HL-60 (cell line): ENCODE measurements around the gene FARP1.

Source experiments
- DNase-seq, 2 experiments: peaks; one replicate each; pipeline ENCODE4 v3.0.0-alpha.2; 2010 to 2020; ENCODE audit warnings: low read depth in 1 of 2, low spot score in 1 of 2
- H3K27ac ChIP-seq: fragments of 250-450 bp; sonication (Bioruptor Pico); replicated peaks from 2 replicates; pipeline ENCODE4 v1.5.1; 2020; ENCODE audit warnings: mild to moderate bottlenecking, moderate library complexity
- H3K27me3 ChIP-seq: fragments of 250-450 bp; sonication (Bioruptor Pico); 2 replicates; pipeline ENCODE4 v1.5.1; 2021; ENCODE audit warnings: mild to moderate bottlenecking, moderate library complexity; ENCODE audit not compliant: insufficient read depth, poor library complexity, severe bottlenecking
- H3K4me3 ChIP-seq: replicated peaks from 2 replicates; pipeline ENCODE4 v1.5.1; 2011; ENCODE audit warnings: mild to moderate bottlenecking, control low read depth, low read length; ENCODE audit not compliant: insufficient read depth
- CTCF ChIP-seq: IDR thresholded peaks from one replicate; pipeline ENCODE4 v1.5.1; 2011; ENCODE audit warnings: low read length, control low read depth, inconsistent platforms; ENCODE audit not compliant: insufficient read depth
- GABPA ChIP-seq: IDR thresholded peaks from 2 replicates; pipeline ENCODE4 v1.6.1; 2012; ENCODE audit warnings: low read depth
- POLR2AphosphoS5 ChIP-seq: IDR thresholded peaks from 2 replicates; pipeline ENCODE4 v1.6.1; 2012; ENCODE audit warnings: low read depth
- SPI1 ChIP-seq: IDR thresholded peaks from 2 replicates; pipeline ENCODE4 v1.6.1; 2012; ENCODE audit warnings: low read depth, mild to moderate bottlenecking, borderline replicate concordance
- TF ChIP-seq, protein P1 (sequence below): IDR thresholded peaks from 2 replicates; pipeline ENCODE4 v1.6.1; 2012; ENCODE audit warnings: low read depth; ENCODE audit not compliant: insufficient replicate concordance

Gene FARP1

DNA sequence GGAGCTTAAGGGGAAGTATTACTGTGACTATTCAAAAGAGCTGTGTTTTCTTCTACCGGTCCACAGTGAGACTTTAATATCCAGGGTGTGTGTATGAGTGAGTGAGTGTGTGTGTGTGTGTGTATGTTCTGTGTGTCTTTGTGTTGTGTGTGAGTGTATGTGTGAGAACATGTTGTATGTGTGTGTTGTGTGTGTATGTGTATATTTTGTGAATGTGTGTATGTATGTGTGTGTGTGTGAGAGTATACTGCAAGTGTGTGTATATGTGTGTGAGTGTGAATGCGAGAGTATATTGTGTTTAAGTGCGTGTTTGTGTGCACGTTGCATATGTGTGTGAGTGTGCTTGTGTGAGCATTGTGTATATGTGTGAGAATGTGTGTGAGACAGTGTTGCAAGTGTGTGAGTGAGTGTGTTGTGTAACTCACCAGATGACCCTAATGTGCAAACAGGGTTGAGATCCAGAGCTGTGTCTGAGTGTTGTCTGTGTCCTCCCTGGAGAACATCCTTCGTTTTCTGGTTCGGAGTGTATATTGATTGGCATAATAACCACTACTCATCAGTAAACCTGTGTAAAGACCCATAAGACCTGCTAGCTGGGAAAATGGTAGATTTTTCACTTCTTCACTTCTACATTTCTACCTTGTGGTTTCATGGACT lies 135.3 kb downstream of the FARP1 start:
- TF ChIP-seq SPI1, result no peak
- no peak for TF ChIP-seq CTCF
- no peak for TF ChIP-seq GABPA
- TF ChIP-seq, protein P1, sequence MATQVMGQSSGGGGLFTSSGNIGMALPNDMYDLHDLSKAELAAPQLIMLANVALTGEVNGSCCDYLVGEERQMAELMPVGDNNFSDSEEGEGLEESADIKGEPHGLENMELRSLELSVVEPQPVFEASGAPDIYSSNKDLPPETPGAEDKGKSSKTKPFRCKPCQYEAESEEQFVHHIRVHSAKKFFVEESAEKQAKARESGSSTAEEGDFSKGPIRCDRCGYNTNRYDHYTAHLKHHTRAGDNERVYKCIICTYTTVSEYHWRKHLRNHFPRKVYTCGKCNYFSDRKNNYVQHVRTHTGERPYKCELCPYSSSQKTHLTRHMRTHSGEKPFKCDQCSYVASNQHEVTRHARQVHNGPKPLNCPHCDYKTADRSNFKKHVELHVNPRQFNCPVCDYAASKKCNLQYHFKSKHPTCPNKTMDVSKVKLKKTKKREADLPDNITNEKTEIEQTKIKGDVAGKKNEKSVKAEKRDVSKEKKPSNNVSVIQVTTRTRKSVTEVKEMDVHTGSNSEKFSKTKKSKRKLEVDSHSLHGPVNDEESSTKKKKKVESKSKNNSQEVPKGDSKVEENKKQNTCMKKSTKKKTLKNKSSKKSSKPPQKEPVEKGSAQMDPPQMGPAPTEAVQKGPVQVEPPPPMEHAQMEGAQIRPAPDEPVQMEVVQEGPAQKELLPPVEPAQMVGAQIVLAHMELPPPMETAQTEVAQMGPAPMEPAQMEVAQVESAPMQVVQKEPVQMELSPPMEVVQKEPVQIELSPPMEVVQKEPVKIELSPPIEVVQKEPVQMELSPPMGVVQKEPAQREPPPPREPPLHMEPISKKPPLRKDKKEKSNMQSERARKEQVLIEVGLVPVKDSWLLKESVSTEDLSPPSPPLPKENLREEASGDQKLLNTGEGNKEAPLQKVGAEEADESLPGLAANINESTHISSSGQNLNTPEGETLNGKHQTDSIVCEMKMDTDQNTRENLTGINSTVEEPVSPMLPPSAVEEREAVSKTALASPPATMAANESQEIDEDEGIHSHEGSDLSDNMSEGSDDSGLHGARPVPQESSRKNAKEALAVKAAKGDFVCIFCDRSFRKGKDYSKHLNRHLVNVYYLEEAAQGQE, result no peak
- TF ChIP-seq POLR2AphosphoS5, result no peak
- Histone ChIP-seq H3K27ac (no peak overlapping the region), H3K4me3 (no peak overlapping the region), H3K27me3 (no peaks in the 10 kb centered on the region)
- DNase-seq, result no peak

GRCh38 chr13:98279473-98280175 lies 136.7 kb downstream of the FARP1 start:
- no peak overlapping the region for H3K4me3 ChIP-seq
- H3K27ac ChIP-seq, result no peak overlapping the region
- no peaks in the 10 kb centered on the region for H3K27me3 ChIP-seq
- TF ChIP-seq CTCF (no peak), GABPA (no peak), SPI1 (peak; percentile 40; the same call in 1 of the 2 replicates)
- TF ChIP-seq, protein P1, result no peak
- DNase-seq, result peak in 1 of 2 experiments; percentile 34

GRCh38 chr13:98280176-98280510 lies 137.2 kb downstream of the FARP1 start:
- no peak for DNase-seq
- H3K4me3 ChIP-seq, result no peak overlapping the region
- no peak overlapping the region for H3K27ac ChIP-seq

More at GRCh38 chr13:98280176-98280510, 137.2 kb downstream of the FARP1 start:
- no peak for TF ChIP-seq CTCF
- H3K27me3 ChIP-seq, result no peaks in the 10 kb centered on the region
